Epithelial cell of prostate (primary cell): ENCODE data around the gene CDY1.
"Not testable (repeated sequence)": the region's sequence is repeated elsewhere in the genome, so short reads cannot be mapped to it uniquely, and the experiment has no call there.

Source experiments
- DNase-seq: peaks from one replicate; pipeline ENCODE4 v3.0.0-alpha.2; 2011; ENCODE audit warnings: low read depth, low spot score
- H3K27ac ChIP-seq: fragments of 450-650 bp; 2 replicates; pipeline ENCODE4 v1.5.1; 2017; ENCODE audit warnings: mild to moderate bottlenecking

The CDY1 gene

GRCh38 chrY:25621817-25622216 is at the start of gene CDY1:
Gene CDY1, plus strand, starts transcription at chrY:25622117. Its CDS starts 326 bp downstream, at chrY:25622443.
- H3K27ac ChIP-seq, DNase-seq: not testable (repeated sequence)

GRCh38 chrY:25593336-25593735 is 28.6 kb upstream of the CDY1 start:
- not testable (repeated sequence) for H3K27ac ChIP-seq, DNase-seq

GRCh38 chrY:25620209-25620608 is 1.7 kb upstream of the CDY1 start:
- H3K27ac ChIP-seq, DNase-seq: not testable (repeated sequence)

- not testable (repeated sequence) for DNase-seq, H3K27ac ChIP-seq
Measured at GRCh38 chrY:25626524-25626923, 4.6 kb downstream of the CDY1 start.

- H3K27ac ChIP-seq, DNase-seq: not testable (repeated sequence)
Measured at GRCh38 chrY:25630383-25631112, 8.6 kb downstream of the CDY1 start.

- not testable (repeated sequence) for DNase-seq, H3K27ac ChIP-seq
Measured at GRCh38 chrY:25639852-25640251, 17.9 kb downstream of the CDY1 start.

- DNase-seq, H3K27ac ChIP-seq: not testable (repeated sequence)
Measured at GRCh38 chrY:25643024-25643915, 21.4 kb downstream of the CDY1 start.
